PC-3 (cell line): Measurements from ENCODE around the gene JCAD. TPM values are rescaled to one million over a fixed set of nuclear protein-coding genes. Genes with fewer than 3 reads are reported as not detected.

Experiments
- ATAC-seq: fragments of 200-7000 bp; cut with Tn5 transposase; 2 replicates; pipeline ENCODE4 v1.9.1; 2020; ENCODE audit warnings: mild to moderate bottlenecking, moderate library complexity
- BruUV-seq: library from RNA; stranded (reverse); fragments of 400-500 nt; replicated peaks from 2 replicates; lab custom pipeline; 2021; lab: Mats Ljungman, UMichigan
- CTCF ChIA-PET: fragments of 300-600 bp; sonication (Branson Sonifier 250); formaldehyde crosslinking; loops from one replicate; lab custom pipeline; 2022; ENCODE audit warnings: antibody characterized with exemption; lab: Charles Lee
- POLR2A ChIA-PET: fragments of 300-600 bp; sonication (Branson Sonifier 250); formaldehyde crosslinking; loops from one replicate; lab custom pipeline; 2022; ENCODE audit warnings: antibody characterized with exemption; ENCODE audit not compliant: unreplicated experiment; lab: Charles Lee
- DNase-seq: peaks from one replicate; pipeline ENCODE4 v3.0.0-alpha.2; 2015
- H2AFZ ChIP-seq: fragments of 300-600 bp; sonication (generic); 2 replicates; pipeline ENCODE4 v1.6.0; 2016; ENCODE audit warnings: antibody characterized with exemption, low read length
- H3F3A ChIP-seq: fragments of 300-600 bp; sonication (generic); one replicate; pipeline ENCODE4 v1.6.0; 2017; ENCODE audit warnings: antibody characterized with exemption, low read length, control low read depth, mild to moderate bottlenecking; ENCODE audit not compliant: unreplicated experiment
- H3K27ac ChIP-seq: fragments of 300-600 bp; sonication (generic); 2 replicates; pipeline ENCODE4 v1.5.1; 2016; ENCODE audit warnings: mild to moderate bottlenecking, low read length
- H3K27me3 ChIP-seq: fragments of 300-600 bp; sonication (generic); 2 replicates; pipeline ENCODE4 v1.6.1; 2016; ENCODE audit warnings: low read length, mixed read lengths
- H3K36me3 ChIP-seq: fragments of 300-600 bp; sonication (generic); 2 replicates; pipeline ENCODE4 v1.6.1; 2016; ENCODE audit warnings: low read depth, mixed run types, low read length, mixed read lengths
- H3K4me1 ChIP-seq: fragments of 300-600 bp; sonication (generic); 2 replicates; pipeline ENCODE4 v1.5.1; 2016; ENCODE audit warnings: low read length; ENCODE audit not compliant: insufficient read depth
- H3K4me2 ChIP-seq: fragments of 300-600 bp; sonication (generic); 2 replicates; pipeline ENCODE4 v1.6.0; 2016; ENCODE audit warnings: low read length
- H3K4me3 ChIP-seq: fragments of 300-600 bp; sonication (generic); 2 replicates; pipeline ENCODE4 v1.5.1; 2016; ENCODE audit warnings: mild to moderate bottlenecking, low read length, mixed read lengths
- H3K79me2 ChIP-seq: fragments of 300-600 bp; sonication (generic); 2 replicates; pipeline ENCODE4 v1.6.1; 2017; ENCODE audit warnings: low read length, mixed read lengths
- H3K9ac ChIP-seq: fragments of 300-600 bp; sonication (generic); 2 replicates; pipeline ENCODE4 v1.6.0; 2016; ENCODE audit warnings: mild to moderate bottlenecking, low read length
- H3K9me2 ChIP-seq: fragments of 300-600 bp; sonication (generic); replicated peaks from 2 replicates; pipeline ENCODE4 v1.6.1; 2016; ENCODE audit warnings: mixed run types, low read length, mixed read lengths
- H3K9me3 ChIP-seq: fragments of 300-600 bp; sonication (generic); 2 replicates; pipeline ENCODE4 v1.6.1; 2016; ENCODE audit warnings: low read length, mixed read lengths
- H4K20me1 ChIP-seq: fragments of 300-600 bp; sonication (generic); 2 replicates; pipeline ENCODE4 v1.6.1; 2016; ENCODE audit warnings: low read length, mixed read lengths
- CTCF ChIP-seq: fragments of 300-600 bp; sonication (generic); conservative IDR thresholded peaks from 2 replicates; pipeline ENCODE4 v1.5.1; 2017; ENCODE audit warnings: antibody characterized with exemption, low read depth, mild to moderate bottlenecking, low read length
- EZH2 ChIP-seq: fragments of 300-600 bp; sonication (generic); IDR thresholded peaks from one replicate; pipeline ENCODE4 v1.6.1; 2017; ENCODE audit warnings: antibody characterized with exemption, mild to moderate bottlenecking, low read length; ENCODE audit not compliant: unreplicated experiment
- EZH2phosphoT487 ChIP-seq: fragments of 300-600 bp; sonication (generic); IDR thresholded peaks from 2 replicates; pipeline ENCODE4 v1.6.1; 2018; ENCODE audit warnings: mild to moderate bottlenecking, antibody characterized with exemption, low read length, borderline replicate concordance
- intact Hi-C: fragments of 100-400 bp; cut with micrococcal nuclease; formaldehyde crosslinking; loops from 2 replicates; pipeline ENCODE4 v1.9.0; 2023
- total RNA-seq: library from RNA; depleted of rRNA; stranded (reverse); fragments of >200 nt; gene quantifications from 2 replicates; pipeline ENCODE4 v1.2.3, GENCODE V29; 2014

JCAD gene
- total RNA-seq, 1 experiment from 2014 or later, result 5.0 TPM

GRCh38 chr10:30062582-30062981 is 3.2 kb upstream of the JCAD start:
- Histone ChIP-seq H3K36me3 (no peaks in the 10 kb centered on the region), H2AFZ (no peak overlapping the region), H3K9me2 (no peaks in the 10 kb centered on the region), H3F3A (no peaks in the 10 kb centered on the region), H3K4me2 (no peak overlapping the region), H4K20me1 (no peaks in the 10 kb centered on the region), H3K9me3 (no peaks in the 10 kb centered on the region), H3K27me3 (no peaks in the 10 kb centered on the region), H3K79me2 (0 out of 2 replicates have a peak, but pooled peaks cover 5% of the 10 kb centered on the region), H3K4me1 (peaks cover 14% of the 10 kb centered on the region), H3K27ac (no peak overlapping the region), H3K4me3 (no peak overlapping the region), H3K9ac (no peak overlapping the region)
- intact Hi-C loops, result no loop called here
- DNase-seq (no peak), ATAC-seq (no peak)
- BruUV-seq, result no TSS peak
- ChIA-PET CTCF (no interaction called here), POLR2A (no interaction called here)
- no peak for TF ChIP-seq EZH2
- TF ChIP-seq CTCF, result no peak
- TF ChIP-seq EZH2phosphoT487, result no peak

- H3K4me1 ChIP-seq, result peaks cover 19% of the 10 kb centered on the region
- no peak overlapping the region for H2AFZ ChIP-seq
These were observed 2.7 kb upstream of the JCAD start for GRCh38 chr10:30062090-30062489.

More at GRCh38 chr10:30062090-30062489, 2.7 kb upstream of the JCAD start:
- no peak for DNase-seq
- Histone ChIP-seq H3K9me3 (no peaks in the 10 kb centered on the region), H3K9ac (no peak overlapping the region), H3K4me2 (no peak overlapping the region), H3K27ac (no peak overlapping the region), H3K79me2 (peaks cover 5% of the 10 kb centered on the region; the same call in 1 of the 2 replicates), H3F3A (no peaks in the 10 kb centered on the region), H3K9me2 (no peaks in the 10 kb centered on the region), H3K27me3 (no peaks in the 10 kb centered on the region), H3K36me3 (no peaks in the 10 kb centered on the region), H3K4me3 (no peak overlapping the region), H4K20me1 (no peaks in the 10 kb centered on the region)
- no peak for ATAC-seq
- BruUV-seq, result no TSS peak
- intact Hi-C loops, result no loop called here
- CTCF ChIA-PET, result no interaction called here
- TF ChIP-seq EZH2phosphoT487 (no peak), EZH2 (no peak), CTCF (no peak)
- POLR2A ChIA-PET, result no interaction called here
